Keratinocyte (primary cell): ENCODE results near the gene SBK2.

Source experiments
- EZH2 ChIP-seq: IDR thresholded peaks from one replicate; pipeline ENCODE4 v1.6.1; 2012; ENCODE audit warnings: inconsistent platforms, mild to moderate bottlenecking, low read length, moderate library complexity
- TF ChIP-seq, protein P1 (sequence below), 3 experiments: IDR thresholded peaks in 1 of 3; conservative IDR thresholded peaks in 1 of 3; optimal IDR thresholded peaks in 1 of 3; 2 replicates in 2 of 3; 3 replicates in 1 of 3; pipeline versions ENCODE3 to v1.5.1; 2011; ENCODE audit warnings: low read length in 3 of 3, mild to moderate bottlenecking in 3 of 3, moderate library complexity in 2 of 3, control low read depth in 1 of 3, inconsistent platforms in 1 of 3; ENCODE audit not compliant: insufficient read depth in 2 of 3; ENCODE audit errors: extremely low read depth in 1 of 3

DNA sequence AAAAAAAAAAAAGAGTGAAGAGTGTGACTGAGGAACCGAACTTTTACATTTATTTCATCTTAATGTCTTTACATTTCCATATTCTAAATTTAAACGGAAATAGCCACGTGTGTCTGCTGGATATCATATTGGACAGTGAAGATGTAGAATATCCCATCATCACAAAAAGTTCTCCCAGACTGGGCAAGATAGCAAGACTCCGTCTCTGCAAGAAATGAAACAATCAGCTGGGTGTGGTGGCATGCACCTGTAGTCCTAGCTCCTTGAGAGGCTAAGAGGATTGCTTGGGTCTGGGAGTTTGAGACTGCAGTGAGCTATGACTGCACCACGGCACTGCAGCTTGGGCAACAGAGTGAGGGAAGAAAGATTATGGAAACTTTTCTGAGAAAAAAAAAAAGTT, 39.8 kb upstream of the SBK2 start:
- TF ChIP-seq, protein P1, sequence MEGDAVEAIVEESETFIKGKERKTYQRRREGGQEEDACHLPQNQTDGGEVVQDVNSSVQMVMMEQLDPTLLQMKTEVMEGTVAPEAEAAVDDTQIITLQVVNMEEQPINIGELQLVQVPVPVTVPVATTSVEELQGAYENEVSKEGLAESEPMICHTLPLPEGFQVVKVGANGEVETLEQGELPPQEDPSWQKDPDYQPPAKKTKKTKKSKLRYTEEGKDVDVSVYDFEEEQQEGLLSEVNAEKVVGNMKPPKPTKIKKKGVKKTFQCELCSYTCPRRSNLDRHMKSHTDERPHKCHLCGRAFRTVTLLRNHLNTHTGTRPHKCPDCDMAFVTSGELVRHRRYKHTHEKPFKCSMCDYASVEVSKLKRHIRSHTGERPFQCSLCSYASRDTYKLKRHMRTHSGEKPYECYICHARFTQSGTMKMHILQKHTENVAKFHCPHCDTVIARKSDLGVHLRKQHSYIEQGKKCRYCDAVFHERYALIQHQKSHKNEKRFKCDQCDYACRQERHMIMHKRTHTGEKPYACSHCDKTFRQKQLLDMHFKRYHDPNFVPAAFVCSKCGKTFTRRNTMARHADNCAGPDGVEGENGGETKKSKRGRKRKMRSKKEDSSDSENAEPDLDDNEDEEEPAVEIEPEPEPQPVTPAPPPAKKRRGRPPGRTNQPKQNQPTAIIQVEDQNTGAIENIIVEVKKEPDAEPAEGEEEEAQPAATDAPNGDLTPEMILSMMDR (optimal IDR thresholded peaks at IDR 0.05 in 1 of 3, IDR thresholded peaks at IDR 0.05 in 1 of 3, conservative IDR thresholded peaks at IDR 0.05 in 1 of 3; ENCODE audit: extremely low read depth in 1 of 3, insufficient read depth in 2 of 3, low read length in 3 of 3) = no peak
- TF ChIP-seq EZH2 = no peak
